HG02571 (cell line): ENCODE measurements around the gene EPHA5.

Source experiments
- ATAC-seq: cut with Tn5 transposase; IDR thresholded peaks from one replicate; pipeline ENCODE4 v1.9.1; 2021; ENCODE audit warnings: mild to moderate bottlenecking, moderate library complexity; ENCODE audit not compliant: unreplicated experiment

Gene EPHA5

GRCh38 chr4:65508168-65508567 lies 162.1 kb downstream of the EPHA5 start:
- no peak for ATAC-seq

- ATAC-seq, result no peak
Observed at GRCh38 chr4:65502131-65502701, 168.1 kb downstream of the EPHA5 start.

DNA sequence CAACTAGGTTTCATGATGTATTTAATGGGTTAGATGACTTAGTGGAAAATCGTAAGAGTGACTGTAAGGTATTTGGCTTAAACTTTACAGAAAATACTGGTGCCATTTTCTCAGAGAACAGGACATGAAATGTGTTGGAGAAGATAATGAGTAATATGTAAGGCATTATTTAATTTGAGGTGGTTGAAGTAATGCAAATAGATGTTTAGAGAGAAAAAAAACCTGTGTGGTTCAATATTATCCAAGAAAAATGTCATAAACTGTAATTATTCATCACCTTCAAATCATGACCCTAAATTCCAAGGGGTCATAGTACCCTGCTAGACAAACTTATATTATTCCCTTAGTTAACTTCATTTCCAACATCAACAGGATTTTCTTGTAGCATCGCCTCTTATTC lies 171.7 kb downstream of the EPHA5 start:
- ATAC-seq, result no peak

DNA sequence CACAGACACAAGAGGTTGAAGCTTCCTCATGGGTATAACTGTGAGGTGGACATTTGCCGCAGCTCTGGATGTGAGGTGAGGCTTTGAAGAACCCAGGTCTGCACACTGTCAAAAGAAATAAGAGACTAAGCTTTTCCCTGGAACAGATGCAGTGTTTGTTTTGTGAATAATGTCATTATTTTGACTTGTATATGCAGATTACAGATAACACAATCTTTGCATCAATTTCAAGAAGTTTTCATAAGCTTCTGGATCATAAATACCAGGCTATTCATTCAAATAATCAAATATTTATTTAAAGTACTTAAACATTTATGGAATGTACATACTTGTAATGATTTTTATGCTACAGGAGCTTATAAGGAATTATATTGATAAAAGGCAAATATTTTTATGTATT lies 174.8 kb downstream of the EPHA5 start:
- no peak for ATAC-seq

DNA sequence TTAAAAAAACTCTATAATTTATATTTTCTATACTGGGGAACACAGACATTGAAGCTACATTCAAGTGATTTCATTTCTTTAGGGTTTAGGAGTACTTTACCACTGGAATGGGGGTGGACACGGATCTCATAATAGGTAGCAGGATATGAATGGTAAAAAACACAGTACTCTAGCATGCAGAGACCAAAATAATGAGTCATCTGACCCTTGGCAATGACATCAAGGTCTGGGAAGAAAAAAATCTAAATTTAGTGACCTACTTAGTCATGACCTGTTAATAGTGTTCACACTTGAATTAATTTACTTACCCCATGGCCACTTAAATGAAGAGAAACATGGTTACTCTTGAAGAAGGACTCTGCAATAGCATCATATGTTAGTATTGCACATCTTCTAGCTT lies 187.9 kb downstream of the EPHA5 start:
- ATAC-seq, result no peak

GRCh38 chr4:65472531-65472930 lies 197.8 kb downstream of the EPHA5 start:
- ATAC-seq, result no peak

GRCh38 chr4:65467068-65467680 lies 203.1 kb downstream of the EPHA5 start:
- ATAC-seq, result no peak

DNA sequence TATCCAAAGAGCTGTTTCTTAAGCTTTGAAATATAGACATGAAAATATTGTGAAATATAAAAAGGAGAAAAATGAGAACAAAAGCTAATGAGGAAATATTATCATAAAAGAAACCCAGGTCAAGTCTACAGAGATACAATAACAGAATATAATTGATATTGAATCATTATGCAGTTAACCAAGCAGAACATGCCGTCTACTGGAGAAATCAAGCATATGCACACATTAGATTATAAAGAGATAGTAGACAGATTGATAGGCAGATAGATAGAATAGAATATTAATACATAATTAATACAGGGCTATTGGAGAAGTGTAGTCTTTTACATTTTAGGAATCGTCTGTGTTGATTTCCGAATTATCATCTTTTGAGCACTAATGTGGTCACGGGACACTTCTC lies 208.5 kb downstream of the EPHA5 start:
- no peak for ATAC-seq

- no peak for ATAC-seq
Observed at GRCh38 chr4:65457011-65457410, 213.3 kb downstream of the EPHA5 start.

- no peak for ATAC-seq
Observed at GRCh38 chr4:65456579-65456978, 213.7 kb downstream of the EPHA5 start.

GRCh38 chr4:65453398-65453797 lies 216.9 kb downstream of the EPHA5 start:
- ATAC-seq, result no peak

GRCh38 chr4:65450899-65451298 lies 219.4 kb downstream of the EPHA5 start:
- no peak for ATAC-seq

DNA sequence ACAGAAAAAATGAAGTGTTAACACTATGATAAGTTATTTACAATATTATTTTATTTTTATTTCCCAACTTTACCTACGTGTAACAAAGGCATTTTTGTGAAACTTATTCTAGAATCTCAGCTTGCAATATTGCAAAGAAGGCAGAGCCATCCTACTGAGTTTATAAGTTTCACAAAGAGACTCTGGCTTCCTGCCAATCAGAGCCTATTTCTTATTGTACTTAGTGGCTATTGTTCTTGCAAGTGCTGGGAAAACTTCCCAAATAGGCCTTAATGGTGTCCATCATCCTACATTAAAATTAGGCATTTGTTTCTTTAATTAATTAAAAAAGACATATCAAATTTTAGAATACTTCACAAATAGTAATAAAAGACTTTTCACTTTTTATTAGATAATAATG lies 233.2 kb downstream of the EPHA5 start:
- ATAC-seq, result no peak

DNA sequence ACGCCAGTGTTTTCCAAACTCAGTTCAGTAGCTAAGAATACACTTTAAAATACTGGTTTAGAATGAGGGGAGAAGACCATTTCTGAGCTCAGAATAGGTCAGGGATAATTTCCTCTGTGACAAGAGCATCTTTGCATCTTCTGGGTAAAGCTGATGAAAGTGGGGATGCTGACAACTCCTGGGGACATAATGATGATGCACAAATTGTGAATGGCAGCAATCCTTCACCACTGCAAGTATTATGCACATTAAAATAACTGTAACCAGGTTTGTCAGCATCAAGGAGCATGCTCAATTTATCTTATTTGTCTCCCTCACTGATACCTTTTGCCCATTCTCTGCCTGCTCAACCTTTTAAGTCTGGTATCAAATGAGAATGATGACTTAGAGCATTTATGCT lies 248.2 kb downstream of the EPHA5 start:
- ATAC-seq, result no peak

DNA sequence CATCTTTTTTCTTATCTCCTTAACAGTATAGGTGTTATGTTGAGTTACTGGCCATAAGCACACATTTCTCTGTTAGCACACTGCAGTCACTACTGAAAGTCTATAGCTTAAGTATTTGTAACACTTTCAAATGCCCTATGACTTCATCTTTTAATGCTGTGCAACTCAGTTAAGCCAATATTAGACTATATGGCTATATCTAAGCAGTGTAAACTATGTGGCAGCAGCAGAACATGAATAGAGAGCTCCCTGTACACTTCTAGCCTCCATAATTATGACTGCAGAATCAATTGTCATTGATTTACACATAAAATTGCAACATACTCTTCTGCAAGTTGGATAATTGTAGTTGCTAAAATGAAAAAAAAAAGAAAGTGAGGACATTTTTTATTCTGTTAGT lies 250.3 kb downstream of the EPHA5 start:
- no peak for ATAC-seq

GRCh38 chr4:65416891-65417290 lies 253.4 kb downstream of the EPHA5 start:
- no peak for ATAC-seq

- no peak for ATAC-seq
Observed at GRCh38 chr4:65407483-65407882, 262.8 kb downstream of the EPHA5 start.

DNA sequence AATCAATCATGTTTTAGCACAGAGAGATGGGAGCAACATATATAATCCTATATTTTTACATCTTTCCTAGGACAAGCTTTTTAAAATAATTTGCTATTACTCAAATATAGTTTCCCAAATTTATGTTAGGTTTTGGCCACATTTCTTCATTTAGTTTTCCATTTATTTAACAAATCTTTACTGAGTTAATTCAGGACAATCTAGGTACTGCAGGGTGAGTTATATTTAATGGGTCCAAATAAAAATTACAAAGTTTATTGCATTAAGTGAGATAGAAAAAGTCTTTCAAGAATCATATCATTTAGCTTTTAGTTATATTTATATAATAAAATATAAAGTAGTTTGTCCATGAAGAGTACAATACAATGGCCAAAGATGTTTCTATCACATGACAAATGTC lies 269.2 kb downstream of the EPHA5 start:
- no peak for ATAC-seq

- no peak for ATAC-seq
Observed at GRCh38 chr4:65399084-65399483, 271.2 kb downstream of the EPHA5 start.

DNA sequence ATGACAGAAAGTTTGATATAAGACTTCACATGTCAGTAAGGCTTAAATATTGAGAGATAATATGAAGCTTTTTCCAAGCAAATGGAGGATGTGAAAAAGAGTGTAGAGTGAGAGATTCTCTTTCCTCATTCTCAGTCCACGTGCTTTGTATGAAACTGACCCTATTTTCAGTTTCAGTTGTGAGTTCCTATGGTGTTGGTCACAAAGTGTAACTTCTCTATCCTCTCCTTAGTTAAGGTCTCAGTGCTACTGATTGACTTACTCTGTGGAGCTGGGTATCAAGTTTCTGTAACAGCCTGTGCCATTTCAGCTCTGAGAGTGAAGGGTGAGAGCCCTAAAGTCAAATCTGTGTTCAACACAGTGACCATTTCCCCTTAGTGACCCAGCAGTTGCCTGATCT lies 277.2 kb downstream of the EPHA5 start:
- no peak for ATAC-seq

GRCh38 chr4:65392488-65392887 lies 277.8 kb downstream of the EPHA5 start:
- no peak for ATAC-seq

GRCh38 chr4:65391814-65392213 lies 278.5 kb downstream of the EPHA5 start:
- ATAC-seq, result no peak

DNA sequence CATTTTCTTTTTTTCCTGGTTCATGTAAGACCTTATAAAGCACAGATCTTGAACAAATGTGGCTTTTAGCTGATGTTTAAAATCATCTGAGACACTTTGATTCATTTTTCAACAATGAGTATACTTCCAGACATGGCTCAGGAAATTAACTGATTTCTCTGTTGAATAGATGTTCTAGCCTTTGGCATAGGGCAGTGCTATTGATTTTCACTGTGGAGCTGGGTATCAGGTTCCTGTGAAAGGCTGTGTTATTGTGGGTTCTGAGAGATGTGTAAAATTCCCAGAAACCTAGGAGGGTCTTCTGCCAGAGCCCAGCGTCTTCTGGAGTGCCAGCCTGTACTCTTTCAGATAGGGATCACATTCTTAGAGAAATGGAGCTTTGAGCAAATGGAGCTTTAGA lies 278.9 kb downstream of the EPHA5 start:
- no peak for ATAC-seq
